Thyroid gland (tissue), 4 donors: Measurements from ENCODE around the gene MROH8.

Source experiments
- CTCF ChIP-seq, 6 experiments: fragments of 200-600 bp in 3 of 6; fragments of 450-650 bp in 3 of 6; sonication (generic) in 3 of 6; IDR thresholded peaks; one replicate each; pipeline ENCODE4 v1.5.1; 2016 to 2019; ENCODE audit warnings: antibody characterized with exemption in 6 of 6, mild to moderate bottlenecking in 2 of 6, inconsistent platforms in 1 of 6, moderate library complexity in 1 of 6
- POLR2A ChIP-seq, 2 donors: fragments of 450-650 bp; IDR thresholded peaks; one replicate each; pipeline ENCODE4 v1.6.1; 2017; ENCODE audit warnings: antibody characterized with exemption in 2 of 2, mild to moderate bottlenecking in 2 of 2, moderate library complexity in 1 of 2

GRCh38 chr20:37151529-37151928 is 27.8 kb downstream of the MROH8 start:
- TF ChIP-seq CTCF (IDR thresholded peaks at IDR 0.05) (no peak), POLR2A (IDR thresholded peaks at IDR 0.05) (no peak)
